Psoas muscle (tissue), 8 donors: ENCODE results near the gene POLR2I. TPM values are rescaled to one million over a fixed set of nuclear protein-coding genes. Genes with fewer than 3 reads are reported as not detected.
A peak's percentile ranks its signal among the peaks of the same experiment; 100 is the strongest.

ENCODE experiments used
- ATAC-seq, 4 donors: fragments of 200-7000 bp; cut with Tn5 transposase; one replicate each; pipeline ENCODE4 v1.9.1; 2020; ENCODE audit warnings: moderate library complexity in 3 of 4, mild to moderate bottlenecking in 2 of 4
- DNase-seq, 2 donors: peaks; one replicate each; pipeline ENCODE4 v3.0.0-alpha.2; 2020
- H3K27ac ChIP-seq: fragments of 200-600 bp; one replicate; pipeline ENCODE4 v1.8.0; 2022
- H3K27me3 ChIP-seq, 3 donors: fragments of 200-600 bp in 1 of 3; one replicate each; pipeline versions ENCODE4 v1.6.1 to v1.8.0; 2013 to 2022; ENCODE audit warnings: low read length in 2 of 3, mild to moderate bottlenecking in 2 of 3, moderate library complexity in 1 of 3; ENCODE audit not compliant: insufficient read depth in 3 of 3
- H3K36me3 ChIP-seq, 2 donors: fragments of 200-600 bp in 1 of 2; one replicate each; pipeline versions ENCODE4 v1.6.1 to v1.8.0; 2013 to 2022; ENCODE audit warnings: low read depth in 1 of 2, mild to moderate bottlenecking in 1 of 2, moderate library complexity in 1 of 2; ENCODE audit not compliant: insufficient read depth in 1 of 2
- H3K4me1 ChIP-seq: fragments of 200-600 bp; one replicate; pipeline ENCODE4 v1.8.0; 2022
- H3K4me3 ChIP-seq: fragments of 200-600 bp; one replicate; pipeline ENCODE4 v1.8.0; 2022; ENCODE audit warnings: mild to moderate bottlenecking
- H3K9me3 ChIP-seq: fragments of 200-600 bp; one replicate; pipeline ENCODE4 v1.8.0; 2022
- WGBS, 3 donors: extraction: QIAGEN DNeasy Blood & Tissue Kit; methylation state at CpG; one replicate each; pipeline versions ENCODE4 v1.1.6 to v1.1.7; 2013; 5-methylcytosine and 5-hydroxymethylcytosine counted together
- intact Hi-C, 2 donors: fragments of 100-400 bp; cut with DNase I; formaldehyde crosslinking; loops; one replicate each; pipeline versions ENCODE4 v1.11.0 to v1.14.2; 2022
- polyA plus RNA-seq, 3 donors: library from polyadenylated mRNA; stranded (reverse); fragments of 200-250 nt; gene quantifications; one replicate each; pipeline ENCODE4 v1.2.3, GENCODE V29; 2013
- total RNA-seq, 4 donors: library from RNA; stranded (reverse); fragmentation: NEBNext Ultra II Directional in 2 of 4; extraction: Animal tissue kit (Norgen Biotek cat#: 25700) in 2 of 4; gene quantifications; one replicate each; pipeline versions ENCODE4 v1.2.1 to v1.2.4, GENCODE V29; 2021 to 2023
- TF ChIP-seq, protein P1 (sequence below): fragments of 200-600 bp; IDR thresholded peaks from one replicate; pipeline ENCODE4 v1.8.0; 2022; ENCODE audit warnings: antibody characterized with exemption
- donor health status: healthy with polysubstance abuse.
- donor health status: DM: no; HTN: no; CAD: no; lungs with moderate emphysema.
- donor health status: Bipolar disorder and iron deficiency.
- donor health status: healthy.
- donor health status: DM: yes; HTN: yes; CAD: no.
- donor health status: DM: no; HTN: no; CAD: no.
- donor health status: DM: no; HTN: no; CAD: no.
- donor health status: DM: yes; HTN: yes; CAD: no.

POLR2I gene
- total and polyA plus RNA-seq, 7 donors, result 89.7 to 130 (median 116) TPM

- Histone ChIP-seq H3K9me3 (no peaks in the 10 kb centered on the region), H3K27me3 (no peaks in the 10 kb centered on the region), H3K4me3 (no peak overlapping the region), H3K4me1 (peaks cover 24% of the 10 kb centered on the region), H3K36me3 (peaks cover 7 to 60% of the 10 kb centered on the region in 2 donors), H3K27ac (peak overlapping the region; percentile 99)
- intact Hi-C loops, result no loop called here
- no peak for DNase-seq
- TF ChIP-seq, protein P1, sequence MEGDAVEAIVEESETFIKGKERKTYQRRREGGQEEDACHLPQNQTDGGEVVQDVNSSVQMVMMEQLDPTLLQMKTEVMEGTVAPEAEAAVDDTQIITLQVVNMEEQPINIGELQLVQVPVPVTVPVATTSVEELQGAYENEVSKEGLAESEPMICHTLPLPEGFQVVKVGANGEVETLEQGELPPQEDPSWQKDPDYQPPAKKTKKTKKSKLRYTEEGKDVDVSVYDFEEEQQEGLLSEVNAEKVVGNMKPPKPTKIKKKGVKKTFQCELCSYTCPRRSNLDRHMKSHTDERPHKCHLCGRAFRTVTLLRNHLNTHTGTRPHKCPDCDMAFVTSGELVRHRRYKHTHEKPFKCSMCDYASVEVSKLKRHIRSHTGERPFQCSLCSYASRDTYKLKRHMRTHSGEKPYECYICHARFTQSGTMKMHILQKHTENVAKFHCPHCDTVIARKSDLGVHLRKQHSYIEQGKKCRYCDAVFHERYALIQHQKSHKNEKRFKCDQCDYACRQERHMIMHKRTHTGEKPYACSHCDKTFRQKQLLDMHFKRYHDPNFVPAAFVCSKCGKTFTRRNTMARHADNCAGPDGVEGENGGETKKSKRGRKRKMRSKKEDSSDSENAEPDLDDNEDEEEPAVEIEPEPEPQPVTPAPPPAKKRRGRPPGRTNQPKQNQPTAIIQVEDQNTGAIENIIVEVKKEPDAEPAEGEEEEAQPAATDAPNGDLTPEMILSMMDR, result no peak
- WGBS, 3 donors, result 27 to 54% (median 37%) methylated on average over 13 of the region's 13 CpGs
- no peak for ATAC-seq
Measured at GRCh38 chr19:36149673-36150406, 35.2 kb upstream of the POLR2I start.

- intact Hi-C loops, result no loop called here
- H3K9me3 ChIP-seq, result no peaks in the 10 kb centered on the region
- 97 to 98% (median 97%) methylated on average over 6 of the region's 6 CpGs for WGBS, 3 donors
- ATAC-seq (no peak), DNase-seq (no peak)
- H3K4me1 ChIP-seq, result peaks cover 7% of the 10 kb centered on the region
- no peaks in the 10 kb centered on the region for H3K27me3 ChIP-seq
- TF ChIP-seq, protein P1, result no peak
- H3K27ac ChIP-seq, result no peak overlapping the region
- H3K36me3 ChIP-seq, result peaks cover 7 to 80% of the 10 kb centered on the region in 2 donors
- no peak overlapping the region for H3K4me3 ChIP-seq
Measured at GRCh38 chr19:36144624-36145023, 29.9 kb upstream of the POLR2I start.

- 79 to 88% (median 85%) methylated on average over 9 of the region's 9 CpGs for WGBS, 3 donors
- ATAC-seq, result no peak
- no peaks in the 10 kb centered on the region for H3K9me3 ChIP-seq
- H3K27me3 ChIP-seq, result no peaks in the 10 kb centered on the region
- H3K27ac ChIP-seq, result no peak overlapping the region
- intact Hi-C loops, result no loop called here
- H3K4me1 ChIP-seq, result peaks cover 7% of the 10 kb centered on the region
- TF ChIP-seq, protein P1, result no peak
- peaks cover 5 to 59% of the 10 kb centered on the region in 2 donors for H3K36me3 ChIP-seq
- H3K4me3 ChIP-seq, result no peak overlapping the region
- DNase-seq, result no peak
Measured at GRCh38 chr19:36142496-36142895, 27.8 kb upstream of the POLR2I start.

DNA sequence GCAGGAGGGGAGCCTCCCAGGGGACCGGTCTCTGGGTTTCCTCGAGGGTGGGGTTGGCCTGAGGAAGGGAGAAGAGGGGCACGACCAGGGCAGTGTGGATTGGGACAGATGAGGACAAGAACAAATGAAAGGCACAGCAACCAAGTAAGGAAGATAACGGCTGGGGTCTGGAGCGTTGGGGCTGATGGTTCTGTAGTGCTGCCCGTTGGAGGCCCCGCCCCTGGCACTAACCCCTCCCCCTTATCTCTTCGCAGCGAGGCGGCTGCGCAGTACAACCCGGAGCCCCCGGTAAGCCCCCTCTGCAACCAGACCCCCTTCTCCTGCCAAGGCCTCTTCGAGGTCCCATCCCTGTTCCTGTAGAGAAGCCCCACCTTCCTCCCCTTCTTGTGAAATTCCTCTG lies 27.4 kb upstream of the POLR2I start:
- TF ChIP-seq, protein P1, result no peak
- no peak for ATAC-seq
- Histone ChIP-seq H3K36me3 (peaks cover 5 to 54% of the 10 kb centered on the region in 2 donors), H3K27me3 (no peaks in the 10 kb centered on the region), H3K4me1 (peaks cover 7% of the 10 kb centered on the region), H3K9me3 (no peaks in the 10 kb centered on the region), H3K27ac (peak overlapping the region; percentile 94), H3K4me3 (peak overlapping the region; percentile 80)
- intact Hi-C loops, result no loop called here
- WGBS, 3 donors, result 93 to 97% (median 94%) methylated on average over 7 to 14 of the region's 14 CpGs
- DNase-seq, result no peak
